HG03342 (cell line): Measurements from ENCODE around the gene MEGF6.

Experiments used
- ATAC-seq: cut with Tn5 transposase; IDR thresholded peaks from one replicate; pipeline ENCODE4 v1.9.1; 2021; ENCODE audit warnings: mild to moderate bottlenecking, moderate library complexity; ENCODE audit not compliant: unreplicated experiment

The MEGF6 gene

DNA sequence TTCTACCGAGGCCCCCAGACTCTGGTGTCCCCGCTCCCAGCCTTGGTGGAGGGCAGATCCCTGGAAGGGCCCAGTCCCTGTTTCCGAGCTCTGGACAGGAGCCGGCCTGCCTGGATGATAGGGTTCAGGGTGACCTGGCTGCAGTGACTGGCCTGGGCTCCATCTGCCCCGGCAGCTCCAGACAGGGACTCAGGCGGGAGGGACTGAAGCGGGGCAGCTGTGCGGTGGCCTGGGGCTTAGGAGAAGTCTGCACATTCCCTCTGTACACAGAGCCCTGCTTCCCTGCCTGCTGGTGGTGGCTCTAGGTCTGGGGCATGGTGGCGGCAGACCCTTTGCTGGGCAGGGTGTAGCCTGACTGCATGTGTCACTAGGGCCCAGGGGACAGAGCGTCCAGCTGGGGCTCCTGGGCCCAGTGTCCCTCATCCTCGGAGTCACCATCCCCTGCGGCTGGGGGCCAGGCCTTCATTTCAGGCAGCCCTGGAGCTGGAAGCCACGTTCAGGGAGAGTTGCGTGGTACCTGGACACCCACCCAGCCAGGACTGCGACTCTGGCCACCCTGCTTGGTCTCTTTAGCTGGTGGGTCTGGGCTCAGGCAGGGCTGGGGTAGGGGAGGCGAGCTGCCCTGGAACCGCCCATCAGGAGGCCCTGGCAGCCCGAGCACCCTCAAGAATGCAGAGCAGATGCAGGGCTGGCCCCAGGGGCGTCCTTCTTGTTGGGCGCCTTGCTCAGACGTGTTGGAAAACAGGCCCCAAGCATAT, 147.2 kb downstream of the MEGF6 start:
- no peak for ATAC-seq

DNA sequence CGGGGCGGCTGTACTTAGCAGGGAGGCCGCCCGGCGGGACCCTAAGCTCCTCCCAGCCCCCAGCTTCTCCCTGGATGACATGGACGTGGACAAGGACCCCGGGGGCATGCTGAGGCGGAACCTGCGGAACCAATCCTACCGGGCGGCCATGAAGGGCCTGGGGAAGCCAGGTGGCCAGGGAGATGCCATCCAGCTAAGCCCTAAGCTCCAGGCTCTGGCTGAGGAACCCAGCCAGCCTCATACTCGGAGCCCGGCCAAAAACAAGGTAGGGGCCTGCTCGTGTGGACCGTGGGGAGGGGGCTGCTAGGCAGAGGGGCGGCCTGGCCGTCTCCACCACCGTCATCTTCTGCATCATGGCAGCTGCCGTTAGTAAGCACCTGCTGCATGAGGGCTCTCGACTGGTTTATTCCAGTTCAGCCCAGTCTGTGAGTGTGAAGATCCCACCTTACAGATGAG, 147.9 kb downstream of the MEGF6 start:
- ATAC-seq, result no peak

- ATAC-seq, result no peak
Observed at GRCh38 chr1:3463013-3463385, 148.3 kb downstream of the MEGF6 start.

GRCh38 chr1:3462356-3463012, 148.8 kb downstream of the MEGF6 start:
- ATAC-seq, result no peak

GRCh38 chr1:3461934-3462275, 149.4 kb downstream of the MEGF6 start:
- ATAC-seq, result no peak

- no peak for ATAC-seq
Observed at GRCh38 chr1:3461238-3461933, 149.9 kb downstream of the MEGF6 start.

DNA sequence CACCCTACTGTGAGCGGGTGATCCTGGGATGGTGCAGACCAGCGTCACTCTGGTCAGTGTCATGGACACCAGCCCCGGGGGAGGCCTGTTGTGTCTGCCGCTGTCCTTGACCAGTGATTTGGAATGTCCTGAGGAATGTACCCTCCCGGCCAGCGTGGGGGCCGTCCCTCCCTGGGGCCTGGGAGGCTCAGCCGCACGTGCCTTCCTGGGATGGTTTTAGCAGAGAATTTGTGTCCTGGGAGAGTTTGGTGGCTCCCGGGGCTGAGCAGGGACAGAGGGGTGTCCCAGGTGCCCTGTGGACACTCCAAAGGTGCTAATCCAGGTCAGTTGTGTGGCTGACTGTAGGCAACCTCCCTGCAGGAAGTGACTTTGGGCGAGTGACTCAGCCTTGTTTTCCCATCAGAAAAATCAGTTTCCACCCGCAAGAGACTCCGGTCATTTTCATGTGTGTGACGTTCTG, 150.6 kb downstream of the MEGF6 start:
- ATAC-seq, result no peak

DNA sequence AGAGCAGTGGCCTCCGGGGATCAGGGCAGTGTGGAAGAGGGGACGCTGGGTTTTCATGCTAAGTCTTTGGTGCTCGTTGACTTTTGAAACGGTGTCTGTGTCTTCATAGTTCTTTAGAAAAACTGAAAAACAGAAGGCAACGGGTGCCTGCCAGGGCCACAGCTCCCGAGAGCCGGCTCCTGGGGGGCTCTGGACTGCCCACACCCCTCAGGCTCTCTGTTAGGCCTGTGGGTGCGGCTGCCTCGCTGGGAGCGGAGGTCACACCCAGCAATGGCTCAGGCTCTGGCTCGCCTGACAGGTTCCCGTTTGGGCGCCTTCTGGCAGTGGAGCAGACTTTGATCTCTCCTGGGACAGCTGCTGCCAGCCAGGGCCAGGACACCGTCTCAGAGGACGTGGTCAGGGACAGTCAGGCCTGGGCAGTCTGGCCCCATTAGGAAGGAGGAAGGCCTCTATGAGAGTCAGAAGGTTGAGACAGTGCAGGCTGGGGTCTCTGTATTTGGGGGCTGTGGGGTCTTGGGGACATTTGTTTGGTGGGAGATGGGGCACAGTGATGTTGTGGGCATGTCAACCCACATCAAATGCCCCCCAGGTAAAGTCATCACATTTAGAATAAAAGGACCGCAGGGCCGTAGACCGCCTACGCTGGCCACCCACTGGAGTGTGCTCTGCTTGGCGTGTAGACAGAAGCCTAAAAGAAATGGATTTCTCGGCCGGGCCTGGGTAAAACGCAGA, 151.2 kb downstream of the MEGF6 start:
- ATAC-seq, result no peak

- no peak for ATAC-seq
Observed at GRCh38 chr1:3459051-3459908, 152.0 kb downstream of the MEGF6 start.

- no peak for ATAC-seq
Observed at GRCh38 chr1:3457910-3458883, 153.1 kb downstream of the MEGF6 start.

DNA sequence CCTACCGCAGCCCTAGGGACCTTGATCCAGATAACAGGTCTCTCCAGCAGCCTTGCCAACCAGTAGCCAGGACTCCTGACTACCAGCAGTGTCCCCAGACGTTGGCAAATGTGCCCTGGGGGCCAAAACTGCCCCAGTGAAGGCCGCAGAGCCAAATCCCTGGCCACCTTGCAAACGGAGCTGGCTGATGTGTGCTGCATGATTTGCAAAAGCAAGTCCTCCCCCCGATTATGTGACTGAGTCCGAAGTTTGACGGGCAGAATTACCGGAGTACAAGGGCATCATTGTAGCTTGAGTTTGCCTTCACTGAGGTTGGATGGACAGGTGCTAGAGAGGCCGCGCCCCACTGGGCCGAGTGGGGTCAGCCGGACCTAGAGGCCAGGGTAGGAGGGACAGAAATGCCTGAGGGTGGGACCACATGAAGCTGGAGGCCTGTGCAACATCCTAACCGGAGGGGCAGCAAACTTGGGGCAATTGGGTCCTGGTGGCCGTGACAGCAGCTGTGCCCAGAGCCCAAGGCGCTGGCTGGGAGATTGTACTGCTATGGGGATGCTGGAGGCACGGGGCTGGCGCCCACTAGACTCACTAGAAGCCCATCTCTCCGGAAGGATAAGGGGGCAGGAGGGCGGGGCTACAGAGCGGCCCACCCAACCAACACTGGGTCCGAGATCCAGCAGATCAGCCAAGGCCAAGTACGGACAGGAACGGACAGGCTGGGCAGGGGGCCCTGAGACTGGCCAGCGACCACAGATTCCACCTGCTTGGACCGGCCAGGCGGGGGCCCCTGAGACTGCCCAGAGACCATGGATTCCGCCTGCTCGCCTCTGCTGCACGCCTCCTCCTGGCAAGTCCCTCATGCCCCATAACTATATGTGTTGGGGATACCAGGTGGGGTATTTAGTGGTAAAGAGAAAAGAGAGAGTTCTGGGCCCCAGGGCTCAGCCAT, 154.1 kb downstream of the MEGF6 start:
- no peak for ATAC-seq

DNA sequence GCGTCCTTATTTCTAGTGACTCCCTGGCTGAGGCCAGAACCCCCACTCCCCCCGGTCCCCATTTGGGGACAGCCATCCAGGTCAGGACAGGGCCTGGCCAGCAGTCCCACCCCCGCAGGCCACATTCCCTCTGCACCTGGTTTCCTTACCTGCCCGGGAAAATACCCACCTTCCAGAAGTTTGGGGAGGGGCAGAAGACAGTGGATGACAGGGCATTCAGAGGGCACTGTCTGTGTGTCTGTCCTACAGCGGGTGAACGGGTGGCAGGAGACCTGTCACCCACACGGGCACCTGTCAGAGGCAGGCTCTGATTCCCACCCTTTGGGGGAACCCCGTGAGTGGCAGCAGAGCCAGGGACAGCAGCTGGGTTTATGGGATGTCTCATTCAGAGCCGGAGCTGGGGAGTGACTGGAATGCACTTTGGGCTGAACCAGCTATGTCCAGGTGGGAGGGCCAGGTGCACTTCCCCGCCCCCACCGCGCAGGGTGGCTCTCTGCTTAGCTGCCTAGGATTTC, 154.8 kb downstream of the MEGF6 start:
- ATAC-seq, result no peak

- no peak for ATAC-seq
Observed at GRCh38 chr1:3455670-3456448, 155.4 kb downstream of the MEGF6 start.

DNA sequence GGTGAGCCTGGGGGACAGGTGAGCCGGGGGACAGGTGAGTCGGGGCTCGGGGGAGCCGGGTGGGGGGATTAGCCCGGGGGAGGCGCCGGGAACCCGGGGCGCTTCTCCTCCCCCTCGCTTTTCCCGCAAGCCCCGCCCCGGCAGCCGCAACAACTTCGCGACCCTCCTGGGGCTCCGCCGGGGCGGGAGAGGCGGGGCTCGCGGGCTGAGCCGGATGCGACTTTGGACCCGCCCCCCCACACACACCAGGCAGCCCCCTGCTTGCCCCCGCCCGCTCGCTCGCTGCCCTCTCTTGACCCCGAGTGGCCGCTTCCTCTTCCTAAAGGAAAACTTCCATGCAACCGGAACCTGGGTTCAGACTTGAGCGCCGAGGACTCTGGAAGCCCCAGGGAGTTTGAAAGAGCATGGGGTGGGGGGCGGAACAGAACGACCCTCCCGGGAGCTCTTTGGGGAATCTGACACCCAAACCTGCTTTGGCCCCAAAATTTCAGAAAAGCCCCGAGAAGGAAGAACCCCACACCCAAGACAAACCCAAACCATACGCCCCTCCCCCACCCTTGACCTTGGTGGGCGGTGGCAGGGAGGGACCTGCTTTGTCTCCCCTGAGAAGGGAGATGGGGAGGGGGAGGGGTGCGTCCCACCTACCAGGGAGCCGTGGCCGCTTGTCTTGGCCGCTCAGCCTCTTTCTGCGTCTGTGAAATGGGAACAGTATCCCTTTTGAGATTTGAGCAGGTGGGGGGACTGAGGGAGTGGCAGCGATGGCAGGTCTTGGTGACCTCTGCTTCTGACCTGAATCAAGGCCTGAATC, 156.3 kb downstream of the MEGF6 start:
- ATAC-seq, result no peak

DNA sequence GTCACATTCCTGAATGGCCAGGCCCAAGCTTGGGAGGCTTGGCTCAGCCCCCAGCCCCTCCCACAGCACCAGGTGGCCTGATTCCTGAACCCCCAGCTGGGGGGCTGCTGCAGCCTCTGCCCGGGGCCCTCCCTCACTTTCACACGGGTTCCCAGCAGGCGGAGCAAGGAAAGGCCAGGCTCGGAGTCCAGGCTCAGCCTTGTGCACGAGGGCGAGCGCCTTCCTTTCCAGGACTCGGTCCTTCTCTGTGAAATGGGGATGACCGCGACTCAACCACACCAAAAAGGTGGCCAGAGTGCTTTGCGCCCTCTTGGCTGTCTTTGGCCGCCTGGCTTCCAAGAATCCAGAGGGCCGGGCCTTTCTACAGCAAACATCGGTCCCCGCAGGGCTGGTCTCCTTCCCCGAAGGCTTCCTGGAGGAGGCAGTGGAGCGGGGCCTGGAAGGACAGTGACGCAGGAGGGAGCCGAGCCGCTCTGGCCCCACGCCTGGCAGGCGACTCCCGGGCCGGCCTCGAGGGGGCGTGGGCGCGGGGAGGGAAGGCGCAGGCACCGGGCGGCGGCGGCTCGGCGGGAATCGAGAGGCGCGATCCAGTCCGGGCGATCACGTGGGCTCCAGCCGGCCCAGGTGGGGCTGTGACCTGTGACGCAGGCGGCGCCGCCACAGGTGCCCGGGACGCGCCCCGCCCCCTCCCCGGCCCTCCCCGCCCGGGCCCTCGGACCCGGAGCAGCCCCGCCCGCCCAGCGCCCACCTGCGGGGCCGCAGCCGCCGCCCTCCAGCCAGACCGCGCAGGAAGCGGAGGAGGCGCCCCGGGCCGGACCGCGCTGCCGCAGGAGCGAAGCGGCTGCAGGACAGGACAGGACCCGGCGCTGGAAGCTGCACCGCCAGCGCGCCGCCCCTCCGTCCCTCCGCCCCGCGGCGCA, 157.2 kb downstream of the MEGF6 start, which contains the start of gene ARHGEF16:
ARHGEF16 (plus strand) TSS at position 775 of the 920 bp plus-strand sequence. CDS start 8,420 bp downstream, outside the sequence.
- no peak for ATAC-seq
